Astrocyte of the hippocampus (primary cell): Measurements from ENCODE around the gene CFDP1.

Experiments
- DNase-seq: peaks from one replicate; pipeline ENCODE4 v3.0.0; 2011; ENCODE audit warnings: low read depth, low spot score

The CFDP1 gene

GRCh38 chr16:75319513-75320411 is 113.5 kb downstream of the CFDP1 start:
- DNase-seq, result peak; percentile 85

GRCh38 chr16:75318737-75319136 is 114.6 kb downstream of the CFDP1 start:
- DNase-seq, result no peak

GRCh38 chr16:75317532-75317931 is 115.8 kb downstream of the CFDP1 start:
- no peak for DNase-seq

- no peak for DNase-seq
Observed at GRCh38 chr16:75317101-75317522, 116.2 kb downstream of the CFDP1 start.

GRCh38 chr16:75315539-75316306 is 117.6 kb downstream of the CFDP1 start:
- no peak for DNase-seq

GRCh38 chr16:75312875-75313274 is 120.4 kb downstream of the CFDP1 start:
- DNase-seq, result no peak

GRCh38 chr16:75311383-75311938 is 121.8 kb downstream of the CFDP1 start:
- DNase-seq, result no peak

GRCh38 chr16:75310541-75310940 is 122.8 kb downstream of the CFDP1 start:
- no peak for DNase-seq

- DNase-seq, result no peak
Observed at GRCh38 chr16:75309899-75310430, 123.3 kb downstream of the CFDP1 start.

- DNase-seq, result no peak
Observed at GRCh38 chr16:75309156-75309555, 124.1 kb downstream of the CFDP1 start.

- DNase-seq, result no peak
Observed at GRCh38 chr16:75308011-75308410, 125.3 kb downstream of the CFDP1 start.

- DNase-seq, result no peak
Observed at GRCh38 chr16:75307506-75307905, 125.8 kb downstream of the CFDP1 start.

- no peak for DNase-seq
Observed at GRCh38 chr16:75306099-75306762, 127.1 kb downstream of the CFDP1 start.

GRCh38 chr16:75305364-75306098 is 127.8 kb downstream of the CFDP1 start:
- peak; percentile 98 for DNase-seq

GRCh38 chr16:75304521-75305363 is 128.6 kb downstream of the CFDP1 start:
- peak; percentile 87 for DNase-seq

GRCh38 chr16:75301804-75302203 is 131.5 kb downstream of the CFDP1 start:
- no peak for DNase-seq

- no peak for DNase-seq
Observed at GRCh38 chr16:75298267-75298666, 135.0 kb downstream of the CFDP1 start.

GRCh38 chr16:75296606-75297005 is 136.7 kb downstream of the CFDP1 start:
- DNase-seq, result peak; percentile 69

GRCh38 chr16:75294773-75295459 is 138.4 kb downstream of the CFDP1 start:
- DNase-seq, result no peak
